ENCODE results near the gene AFG1L.
"Not testable (repeated sequence)": the region's sequence is repeated elsewhere in the genome, so short reads cannot be mapped to it uniquely, and the experiment has no call there.

AFG1L gene

GRCh38 chr6:108294727-108295625 is at the start of gene AFG1L:
AFG1L (plus strand) TSS chr6:108295054; CDS start chr6:108295080, 26 bp downstream.
- peak; percentile 81 for DNase-seq

- not testable (repeated sequence) for DNase-seq
These were observed 49.8 kb upstream of the AFG1L start for GRCh38 chr6:108245095-108245494.

- no peak for DNase-seq
These were observed 46.8 kb upstream of the AFG1L start for GRCh38 chr6:108247965-108248536.

GRCh38 chr6:108250240-108250866 is 44.5 kb upstream of the AFG1L start:
- DNase-seq = no peak

GRCh38 chr6:108251252-108251651 is 43.6 kb upstream of the AFG1L start:
- DNase-seq = no peak

GRCh38 chr6:108252055-108252454 is 42.8 kb upstream of the AFG1L start:
- no peak for DNase-seq

- no peak for DNase-seq
These were observed 41.6 kb upstream of the AFG1L start for GRCh38 chr6:108253241-108253640.

- DNase-seq = peak; percentile 6
These were observed 40.1 kb upstream of the AFG1L start for GRCh38 chr6:108254433-108255410.

GRCh38 chr6:108260126-108260808 is 34.6 kb upstream of the AFG1L start:
- DNase-seq = no peak

GRCh38 chr6:108260809-108261569 is 33.9 kb upstream of the AFG1L start, which contains the start of gene SNX3:
SNX3 (minus strand) TSS chr6:108261040; CDS start chr6:108260921, 119 bp downstream.
- peak; percentile 90 for DNase-seq

GRCh38 chr6:108263371-108263770 is 31.5 kb upstream of the AFG1L start:
- no peak for DNase-seq

GRCh38 chr6:108268845-108269244 is 26.0 kb upstream of the AFG1L start:
- no peak for DNase-seq

- DNase-seq = not testable (repeated sequence)
These were observed 24.9 kb upstream of the AFG1L start for GRCh38 chr6:108269955-108270354.

- DNase-seq = no peak
These were observed 20.3 kb upstream of the AFG1L start for GRCh38 chr6:108274546-108274945.

- no peak for DNase-seq
These were observed 18.9 kb upstream of the AFG1L start for GRCh38 chr6:108275976-108276375.

- no peak for DNase-seq
These were observed 17.6 kb upstream of the AFG1L start for GRCh38 chr6:108277295-108277694.

- no peak for DNase-seq
These were observed 17.0 kb upstream of the AFG1L start for GRCh38 chr6:108277831-108278230.

- no peak for DNase-seq
These were observed 9.5 kb upstream of the AFG1L start for GRCh38 chr6:108285381-108285780.

GRCh38 chr6:108286366-108286765 is 8.5 kb upstream of the AFG1L start:
- DNase-seq = no peak

GRCh38 chr6:108287373-108287772 is 7.5 kb upstream of the AFG1L start:
- peak; percentile 12 for DNase-seq

- DNase-seq = no peak
These were observed 6.1 kb upstream of the AFG1L start for GRCh38 chr6:108288742-108289141.
